G401 (cell line): ENCODE data around the gene SPIRE2. TPM values are rescaled to one million over a fixed set of nuclear protein-coding genes. Genes with fewer than 3 reads are reported as not detected.
A peak's percentile ranks its signal among the peaks of the same experiment; 100 is the strongest.

Experiments used
- DNase-seq: peaks from one replicate; pipeline ENCODE4 v3.0.0-alpha.2; 2015; ENCODE audit warnings: low spot score
- in situ Hi-C: cut with HindIII; loops from 2 replicates; pipeline ENCODE4 v1.10.0; 2016; ENCODE audit warnings: low sequenced_read_pairs, mixed read lengths
- total RNA-seq: library from RNA; depleted of rRNA; stranded (reverse); fragments of >200 nt; shearing (Covaris generic); gene quantifications from 2 replicates; pipeline ENCODE4 v1.2.3, GENCODE V29; 2014

Gene SPIRE2
- total RNA-seq, 1 experiment from 2014 or later = 21.7 TPM

DNA sequence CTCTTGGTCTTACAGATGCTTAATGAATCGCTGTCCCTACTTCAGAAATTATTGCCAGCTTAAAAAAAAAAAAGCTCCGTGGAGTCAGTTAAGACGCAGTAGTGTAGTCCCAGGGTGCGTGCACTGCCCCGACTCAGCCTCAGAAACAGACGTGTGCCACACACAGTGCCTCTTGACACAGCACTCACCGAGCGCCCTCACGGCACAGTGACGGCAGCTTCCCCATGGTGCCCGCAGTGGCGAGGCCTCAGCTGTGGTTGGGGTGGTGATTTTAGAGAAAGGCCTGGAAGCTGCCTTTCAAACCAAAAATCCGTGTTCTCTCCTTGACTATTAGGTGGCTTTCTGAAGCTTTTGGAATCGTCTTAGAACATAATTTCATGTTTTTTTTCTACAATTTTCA lies 59.0 kb downstream of the SPIRE2 start:
- in situ Hi-C loops = no loop called here
- no peak for DNase-seq

DNA sequence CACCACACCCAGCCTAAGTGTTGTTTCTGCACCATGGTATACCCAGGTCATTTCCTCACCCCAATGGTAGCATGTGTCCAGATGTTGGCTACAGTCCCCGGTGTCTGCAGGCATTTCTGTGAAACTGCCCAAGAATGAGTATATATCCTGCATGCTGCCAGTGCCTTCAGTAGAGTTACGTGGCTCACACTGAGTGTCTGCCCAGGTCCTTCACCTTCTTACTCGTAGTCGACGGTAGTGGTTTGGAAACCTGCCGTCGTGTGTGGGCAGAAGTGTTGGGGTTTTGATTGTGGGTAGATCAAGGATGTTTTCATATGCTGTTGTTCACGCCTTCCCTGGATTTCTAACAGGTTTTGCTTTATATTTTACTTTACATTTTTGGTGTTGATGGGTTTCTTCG lies 61.9 kb downstream of the SPIRE2 start:
- in situ Hi-C loops = no loop called here
- DNase-seq = no peak

DNA sequence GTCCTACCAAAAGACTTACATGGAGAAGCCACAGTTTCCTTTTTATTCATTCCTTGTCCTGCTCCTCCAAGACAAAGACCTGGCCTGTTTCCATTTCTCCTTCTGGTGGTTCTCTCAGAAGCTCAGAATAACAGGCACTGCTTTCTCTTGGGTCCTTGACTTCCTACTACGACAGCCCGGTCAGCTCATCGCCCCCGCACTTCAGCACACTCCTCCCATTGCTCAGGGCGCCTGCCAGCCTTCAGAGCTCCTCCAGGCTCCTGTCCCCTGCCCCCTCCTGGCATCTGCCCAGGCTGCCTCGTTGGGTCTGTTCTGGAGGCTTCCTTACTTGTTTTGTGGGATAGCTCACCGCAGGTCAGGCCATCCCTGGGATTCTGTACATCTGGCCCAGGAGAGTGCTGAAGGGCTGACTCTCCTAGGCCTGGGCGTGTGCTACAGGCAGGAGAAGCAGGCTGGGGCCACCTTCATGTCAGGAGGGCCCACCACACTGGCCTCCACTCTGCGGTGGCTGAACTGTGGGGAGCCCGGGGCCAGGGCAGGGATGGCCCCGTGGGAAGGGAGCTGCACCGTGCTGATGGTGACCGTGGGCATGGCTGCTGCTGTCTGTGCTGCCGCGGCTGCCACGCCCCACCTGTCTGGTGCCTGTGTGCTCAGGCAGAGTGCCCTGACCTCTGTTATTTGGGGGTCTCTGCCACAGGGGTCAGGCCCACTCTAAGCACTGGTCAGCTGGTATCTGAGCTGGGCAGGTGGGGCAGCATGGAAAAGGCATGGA lies 62.8 kb downstream of the SPIRE2 start:
- no peak for DNase-seq
- in situ Hi-C loops = no loop called here

DNA sequence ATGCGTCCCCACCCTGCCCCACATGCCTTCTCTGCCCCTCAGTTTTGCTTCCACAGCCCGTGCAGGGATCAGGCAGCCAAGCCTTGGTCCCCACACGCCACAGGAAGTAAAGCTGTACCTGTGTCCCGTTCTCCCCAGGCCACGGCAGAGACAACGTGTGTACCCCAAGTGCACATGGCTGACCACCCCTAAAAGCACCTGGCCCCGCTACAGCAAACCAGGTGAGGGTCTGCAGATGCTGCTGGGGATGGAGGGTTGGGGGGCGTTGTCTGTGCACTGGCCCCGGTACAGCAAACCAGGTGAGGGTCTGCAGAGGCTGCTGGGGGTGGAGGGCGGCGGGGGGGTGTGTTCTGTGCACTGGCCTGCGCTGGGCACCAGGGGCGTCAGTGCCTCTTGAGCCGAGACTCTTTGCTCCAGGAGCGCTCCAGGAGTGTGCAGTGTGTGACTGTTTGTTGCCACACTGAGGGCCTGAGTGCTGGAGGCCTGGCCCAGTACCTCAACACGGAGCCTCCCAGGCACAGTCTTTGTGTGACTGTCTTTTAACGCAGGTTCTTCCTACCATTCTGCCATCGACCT lies 63.9 kb downstream of the SPIRE2 start:
- in situ Hi-C loops = no loop called here
- DNase-seq = no peak

DNA sequence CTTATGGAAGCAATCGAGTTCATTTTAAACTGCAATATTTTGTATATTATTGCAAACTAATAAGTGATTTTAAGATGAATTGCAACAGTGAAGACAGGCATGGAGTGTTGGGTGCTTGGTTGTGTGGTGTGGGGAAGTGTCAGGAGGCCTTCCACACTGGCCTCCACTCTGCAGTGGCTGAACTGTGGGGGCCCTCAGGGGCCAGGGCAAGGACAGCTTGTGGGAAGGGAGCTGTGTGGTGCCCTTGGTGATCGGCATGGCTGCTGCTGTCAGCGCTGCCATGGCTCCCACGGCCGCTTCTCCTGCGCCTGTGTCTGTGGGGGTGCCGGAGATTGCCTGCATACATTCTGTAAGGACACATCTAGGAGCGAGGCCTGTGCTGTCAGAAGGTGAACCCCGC lies 64.4 kb downstream of the SPIRE2 start:
- in situ Hi-C loops = no loop called here
- DNase-seq = no peak

DNA sequence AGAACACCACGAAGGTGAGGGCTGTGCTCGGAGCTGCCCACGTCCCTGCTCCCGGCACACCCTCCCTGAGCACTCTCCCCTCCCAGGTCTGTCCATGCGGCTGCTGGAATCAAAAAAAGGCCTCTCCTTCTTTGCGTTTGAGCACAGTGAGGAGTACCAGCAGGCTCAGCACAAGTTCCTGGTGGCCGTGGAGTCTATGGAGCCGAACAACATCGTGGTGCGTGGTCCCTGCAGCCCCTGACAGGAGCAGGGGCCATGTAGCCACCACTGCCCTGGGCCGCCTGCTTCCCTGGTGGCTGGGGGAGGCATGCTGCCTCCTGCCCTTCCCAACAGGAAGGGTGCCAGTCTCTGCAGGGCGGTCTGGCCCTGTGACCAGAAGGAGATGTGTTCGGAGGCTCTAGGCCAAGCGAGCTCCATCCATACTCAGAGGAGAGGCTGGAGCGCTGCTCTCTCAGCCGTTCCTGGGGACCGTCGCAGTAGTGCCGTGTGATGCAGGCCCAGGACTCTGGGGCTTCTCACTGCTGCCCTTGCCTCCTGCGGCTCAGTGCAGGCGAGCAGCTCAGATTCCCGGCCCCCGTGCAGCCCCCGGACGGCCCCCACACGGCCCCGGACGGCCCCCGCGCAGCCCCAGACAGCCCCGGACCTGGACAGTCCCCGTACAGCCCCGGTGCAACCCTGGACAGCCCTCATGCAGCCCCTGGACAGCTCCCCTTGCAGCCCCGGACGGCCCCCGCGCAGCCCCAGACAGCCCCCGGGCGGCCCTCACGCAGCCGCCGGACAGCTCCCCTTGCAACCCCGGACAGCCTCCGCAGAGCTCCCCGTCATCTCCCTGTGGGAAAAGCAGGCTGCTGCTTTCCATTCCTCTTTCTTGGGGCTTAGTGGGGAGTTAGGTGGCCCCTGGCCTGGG lies 65.6 kb downstream of the SPIRE2 start:
- peak; percentile 70 for DNase-seq
- in situ Hi-C loops = no loop called here

DNA sequence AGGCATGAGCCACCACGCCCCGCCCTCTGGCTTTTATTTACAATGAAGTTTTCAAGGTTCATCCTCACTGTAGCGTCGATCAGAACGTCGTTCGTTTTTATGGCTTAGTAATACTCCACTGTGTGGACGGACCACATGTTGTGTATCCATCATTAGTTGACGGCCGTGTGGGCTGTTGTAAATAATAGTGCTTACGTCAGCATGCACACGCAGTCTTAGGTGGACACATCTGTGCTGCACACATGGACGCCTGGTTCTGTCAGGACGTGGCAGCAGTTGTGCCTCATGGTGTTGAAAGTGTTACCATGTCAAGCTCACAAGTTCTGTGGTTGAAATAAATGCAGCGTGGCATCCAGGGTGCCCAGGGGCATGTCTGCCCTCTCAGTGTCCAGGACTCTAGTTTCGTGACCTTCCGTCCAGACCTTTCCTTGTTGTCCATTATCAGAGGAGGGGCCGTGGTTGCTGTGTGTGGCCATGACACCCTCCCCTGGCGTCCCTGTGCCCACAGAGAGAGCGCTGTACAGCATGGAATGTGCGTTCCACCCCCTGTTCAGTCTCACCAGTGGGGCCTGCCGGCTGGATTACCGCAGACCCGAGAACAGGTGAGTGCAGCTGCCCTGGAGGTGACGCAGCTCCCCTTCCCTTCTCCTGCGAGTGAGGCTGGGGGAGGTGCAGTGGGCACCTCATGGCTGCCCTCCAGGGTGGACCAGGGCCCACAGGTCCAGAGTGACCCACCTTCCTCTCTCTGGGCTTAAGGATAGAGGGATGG lies 67.4 kb downstream of the SPIRE2 start:
- DNase-seq = no peak
- in situ Hi-C loops = no loop called here

DNA sequence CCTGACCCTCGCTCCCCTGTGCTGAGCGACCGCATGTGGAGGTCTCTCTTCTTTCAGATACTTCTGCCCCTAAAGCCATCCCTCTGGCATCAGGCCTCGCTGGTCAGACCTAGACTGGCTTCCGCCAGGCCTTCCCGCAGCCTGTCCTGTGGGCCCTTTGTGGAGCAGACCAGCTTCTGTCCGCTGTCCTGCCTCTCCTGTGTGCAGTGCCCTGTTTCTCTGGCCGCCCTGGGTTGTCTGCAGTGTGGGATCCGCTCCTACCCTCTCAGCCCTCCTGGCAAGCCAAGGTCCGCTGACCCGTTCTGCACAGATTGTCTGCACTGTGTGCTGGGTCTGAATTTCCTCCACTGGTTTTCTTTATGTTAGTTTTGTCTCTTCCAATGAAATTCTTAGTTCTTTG lies 68.9 kb downstream of the SPIRE2 start:
- DNase-seq = no peak
- in situ Hi-C loops = no loop called here

DNA sequence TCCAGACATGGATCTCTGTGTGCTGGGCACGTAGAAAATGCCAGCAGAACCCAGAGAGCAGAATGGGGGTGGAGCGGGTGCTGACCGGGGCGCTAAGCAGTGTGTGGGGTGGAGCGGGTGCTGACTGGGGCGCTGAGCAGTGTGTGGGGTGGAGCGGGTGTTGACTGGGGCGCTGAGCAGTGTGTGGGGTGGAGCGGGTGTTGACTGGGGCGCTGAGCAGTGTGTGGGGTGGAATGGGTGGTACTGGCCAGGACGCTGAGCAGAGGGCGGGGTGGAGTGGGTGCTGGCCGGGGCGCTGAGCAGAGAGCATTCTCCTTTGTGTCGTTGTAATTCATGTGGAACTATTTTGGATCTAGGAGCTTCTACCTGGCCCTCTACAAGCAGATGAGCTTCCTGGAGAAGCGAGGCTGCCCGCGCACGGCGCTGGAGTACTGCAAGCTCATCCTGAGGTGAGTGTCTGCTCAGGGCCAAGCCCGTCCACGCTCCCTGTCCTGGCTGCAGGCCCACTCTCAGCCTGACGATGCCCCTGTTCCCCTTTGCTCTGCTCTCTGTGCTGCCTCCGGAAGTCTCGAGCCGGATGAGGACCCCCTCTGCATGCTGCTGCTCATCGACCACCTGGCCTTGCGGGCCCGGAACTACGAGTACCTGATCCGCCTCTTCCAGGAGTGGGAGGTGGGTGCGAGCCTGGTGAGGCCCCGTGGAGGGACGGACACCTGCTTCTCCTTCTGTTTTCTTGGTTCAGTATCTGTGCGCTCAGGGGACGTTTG lies 70.1 kb downstream of the SPIRE2 start:
- DNase-seq = no peak
- in situ Hi-C loops = no loop called here

DNA sequence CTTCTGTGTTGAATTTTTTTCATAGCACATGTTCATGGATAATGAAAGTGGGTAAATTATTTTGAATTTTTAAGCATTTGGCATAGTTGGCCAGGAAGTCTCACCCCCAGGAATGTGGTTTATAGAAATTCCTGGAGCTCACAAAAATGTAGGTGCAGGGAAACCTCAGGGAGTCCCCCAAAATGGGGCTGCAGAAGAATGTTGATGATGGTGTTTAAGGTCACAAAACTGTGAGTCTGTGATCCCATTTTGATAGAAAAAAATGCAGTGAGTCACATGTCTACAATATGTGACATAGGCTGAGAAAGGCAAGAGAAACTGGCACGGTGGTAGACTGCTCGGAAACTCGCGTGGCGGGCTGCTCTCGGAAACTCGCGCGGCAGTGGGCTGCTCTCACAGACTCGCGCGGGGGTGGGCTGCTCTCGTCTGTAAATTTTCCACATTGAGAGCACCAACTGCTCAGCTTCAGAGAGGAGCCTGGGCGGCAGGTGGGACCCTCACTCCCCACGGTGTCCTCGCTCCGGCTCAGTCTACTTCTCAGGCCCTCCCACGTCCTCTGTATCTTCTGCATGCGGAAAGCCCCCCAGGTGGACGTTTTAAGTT lies 71.7 kb downstream of the SPIRE2 start:
- in situ Hi-C loops = no loop called here
- DNase-seq = no peak

DNA sequence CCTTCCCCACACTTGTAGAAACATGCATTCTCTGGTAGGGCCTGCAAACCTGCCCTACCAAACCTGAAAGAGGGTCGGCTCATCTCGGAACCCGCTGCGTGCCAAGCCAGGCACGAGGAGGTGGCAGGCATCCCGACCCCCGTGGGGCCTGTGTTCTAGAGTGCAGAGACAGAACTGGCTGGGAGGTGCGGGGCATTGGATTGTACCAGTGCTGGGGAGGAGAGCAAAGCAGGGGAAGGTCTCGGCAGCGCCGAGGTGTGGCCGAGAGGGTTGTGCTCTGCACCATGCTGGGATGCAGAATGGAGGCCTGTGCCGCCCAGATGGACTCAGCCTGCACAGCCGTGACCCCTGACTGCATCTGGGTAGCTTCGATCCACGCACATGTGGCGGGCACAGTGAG lies 72.6 kb downstream of the SPIRE2 start:
- DNase-seq = no peak
- in situ Hi-C loops = no loop called here

DNA sequence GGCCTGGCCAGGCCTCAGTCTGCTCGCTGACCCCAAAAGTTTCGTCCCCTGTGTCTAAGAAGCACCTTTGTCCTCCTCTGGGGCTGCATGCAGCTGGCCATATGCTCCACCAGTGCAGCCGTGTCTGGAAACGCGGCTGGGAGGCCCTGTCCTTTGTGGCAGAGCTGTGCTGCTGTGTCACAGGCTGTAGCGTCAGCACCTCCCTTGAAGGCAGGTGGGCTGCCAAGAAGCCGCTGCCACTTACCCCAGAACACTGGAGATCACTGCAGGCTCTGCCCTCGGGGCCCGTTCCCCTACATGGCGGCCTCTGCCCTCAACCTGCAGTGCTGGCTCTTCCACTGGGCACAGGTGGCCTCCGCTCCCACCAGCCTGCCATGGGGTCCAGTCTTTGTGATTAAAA lies 74.7 kb downstream of the SPIRE2 start:
- no peak for DNase-seq
- in situ Hi-C loops = no loop called here

DNA sequence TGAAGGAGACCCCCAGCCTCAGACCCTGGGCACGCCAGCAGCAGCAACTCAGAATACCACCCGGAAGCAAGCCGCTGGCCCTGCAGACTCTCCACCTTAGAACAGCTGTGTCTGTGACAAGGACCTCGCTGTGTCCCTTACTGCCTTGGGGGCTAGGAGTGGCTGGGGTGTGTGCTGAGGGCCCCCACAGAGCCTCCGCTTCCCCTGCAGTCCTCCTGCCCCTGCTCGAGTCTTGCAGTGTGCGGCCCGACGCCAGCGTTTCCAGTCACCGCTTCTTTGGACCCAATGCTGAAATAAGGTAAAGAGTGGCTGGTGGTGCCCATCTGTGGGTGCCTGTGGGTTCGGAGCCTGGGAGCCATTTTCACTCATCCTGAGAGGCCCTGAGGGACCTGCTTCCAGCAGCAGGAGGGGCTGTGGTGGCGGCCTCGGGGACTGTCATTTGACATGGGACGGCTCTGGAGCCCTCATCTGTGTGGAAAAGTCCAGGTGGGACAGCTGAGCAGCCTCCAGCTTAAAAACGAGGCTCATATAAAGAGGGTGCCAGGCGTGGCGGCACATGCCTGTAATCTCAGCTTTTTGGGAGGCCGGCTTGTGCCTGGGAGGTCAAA lies 75.7 kb downstream of the SPIRE2 start:
- in situ Hi-C loops = no loop called here
- no peak for DNase-seq

DNA sequence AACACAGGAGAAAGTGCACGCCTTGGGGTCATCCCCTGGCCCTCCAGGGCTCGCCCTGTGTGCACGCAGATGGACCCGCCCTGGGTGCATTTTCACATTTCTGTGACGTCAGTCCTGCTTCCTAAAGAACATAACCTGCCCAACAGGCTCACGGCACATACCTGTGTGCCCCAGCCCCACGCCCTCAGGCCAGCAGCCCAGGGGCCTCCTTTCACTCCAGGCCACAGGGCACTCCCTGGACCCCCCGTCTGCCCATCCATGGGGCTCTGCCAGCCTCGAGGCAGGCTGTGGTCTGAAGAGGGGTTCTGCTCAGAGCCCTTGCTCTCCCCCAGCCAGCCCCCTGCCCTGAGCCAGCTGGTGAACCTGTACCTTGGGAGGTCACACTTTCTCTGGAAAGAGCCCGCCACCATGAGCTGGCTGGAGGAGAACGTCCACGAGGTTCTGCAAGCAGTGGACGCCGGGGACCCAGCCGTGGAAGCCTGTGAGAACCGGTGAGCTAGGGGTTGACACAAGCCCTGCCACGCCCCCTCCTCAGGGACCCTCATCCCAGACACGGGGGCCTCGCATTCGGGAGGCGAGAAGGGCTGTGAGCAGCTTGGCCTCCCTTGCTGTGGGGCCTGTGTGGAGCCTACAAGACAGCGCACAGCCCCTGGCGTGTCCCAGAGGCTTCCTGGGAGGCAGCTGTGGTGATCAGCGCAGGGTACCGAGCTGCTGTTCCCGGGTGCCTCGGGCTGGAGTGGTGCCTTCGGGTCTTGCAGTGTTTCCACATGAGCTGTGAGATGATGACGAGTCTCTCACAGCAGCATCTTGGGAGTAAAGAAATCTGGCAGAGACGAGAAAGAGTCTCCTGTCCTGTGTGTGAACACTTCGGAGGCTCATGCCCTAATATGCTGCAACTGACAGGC lies 76.6 kb downstream of the SPIRE2 start:
- in situ Hi-C loops = no loop called here
- no peak for DNase-seq

DNA sequence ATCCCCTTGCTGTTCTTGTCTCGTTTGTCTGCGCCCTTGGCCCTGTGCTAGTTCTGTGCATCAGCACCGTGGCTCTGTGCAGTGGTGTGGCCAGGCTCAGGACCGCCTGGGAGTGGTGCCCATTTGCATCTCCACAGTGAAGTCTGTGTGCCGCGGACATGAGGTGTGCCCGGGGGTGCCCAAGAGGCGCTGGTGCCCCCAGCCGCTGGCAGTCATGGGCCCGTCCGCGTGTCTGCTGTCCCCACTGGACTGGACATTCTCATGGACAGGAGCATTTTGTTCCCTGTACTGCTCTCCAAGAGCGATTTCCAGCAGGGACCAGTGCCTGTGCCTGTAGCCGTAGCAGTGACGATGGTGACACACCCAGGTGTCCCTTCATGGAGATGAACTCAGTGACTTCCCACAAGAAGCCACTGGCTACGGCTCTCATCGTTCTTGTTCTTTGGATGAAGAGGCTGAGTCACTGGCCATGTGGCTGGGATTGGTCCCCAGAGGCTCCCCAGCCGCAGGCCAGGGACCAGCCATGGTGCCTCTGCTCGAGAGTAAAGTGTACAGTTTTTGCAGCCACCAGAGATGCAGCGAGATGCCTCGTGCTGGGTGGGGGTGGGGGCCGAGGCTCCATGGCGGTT lies 77.3 kb downstream of the SPIRE2 start:
- no peak for DNase-seq
- in situ Hi-C loops = no loop called here

DNA sequence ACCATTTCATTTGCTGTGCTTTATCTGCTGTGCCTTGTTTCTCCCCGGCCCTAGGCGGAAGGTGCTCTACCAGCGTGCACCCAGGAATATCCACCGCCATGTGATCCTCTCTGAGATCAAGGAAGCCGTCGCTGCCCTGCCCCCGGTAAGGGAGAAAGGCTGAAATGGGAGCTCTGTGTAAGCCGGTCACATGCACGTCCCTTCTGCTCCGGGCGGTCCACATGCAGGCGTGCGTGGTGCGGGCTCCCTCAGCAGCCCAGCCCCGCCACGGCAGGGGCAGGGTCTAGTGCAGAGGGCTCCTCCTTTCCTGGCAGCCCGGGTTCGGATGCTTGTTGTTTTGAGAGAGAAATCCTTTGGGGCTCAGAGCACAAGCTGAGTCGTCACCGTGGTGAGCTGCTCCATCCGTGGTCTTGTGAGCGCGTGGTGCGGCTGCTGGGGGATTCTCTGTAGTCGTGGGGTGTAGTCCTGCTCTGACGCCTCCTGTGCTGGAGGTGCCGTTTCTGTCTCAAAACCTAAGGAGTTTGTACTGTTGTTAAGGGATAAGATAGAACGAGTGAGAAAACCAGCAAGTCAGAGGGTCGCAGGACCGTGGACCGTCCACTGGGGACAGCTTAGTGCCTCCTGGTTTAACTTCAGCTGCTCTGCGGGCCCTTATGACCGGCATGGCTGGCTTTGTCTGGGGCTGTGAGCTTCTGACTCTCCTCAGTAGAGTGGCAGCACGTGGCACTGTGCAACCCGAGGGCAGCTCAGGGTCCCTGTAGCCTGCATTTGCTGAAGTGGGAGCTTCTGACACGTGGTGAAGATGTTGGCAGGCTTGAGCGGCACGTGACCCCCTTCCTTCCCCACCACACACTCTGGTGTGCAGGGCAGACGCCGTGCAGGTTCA lies 78.1 kb downstream of the SPIRE2 start:
- in situ Hi-C loops = no loop called here
- no peak for DNase-seq
